HepG2 (cell line): ENCODE data around the gene ECHS1. TPM values are rescaled to one million over a fixed set of nuclear protein-coding genes. Genes with fewer than 3 reads are reported as not detected.

Experiments
- ATAC-seq: fragments of 200-7000 bp; cut with Tn5 transposase; 3 replicates; pipeline ENCODE4 v1.9.1; 2020; ENCODE audit warnings: mild to moderate bottlenecking, moderate library complexity
- BruUV-seq: library from RNA; stranded (reverse); fragments of 400-500 nt; replicated peaks from 2 replicates; lab custom pipeline; 2021; lab: Mats Ljungman, UMichigan
- CTCF ChIA-PET: fragments of 300-600 bp; formaldehyde crosslinking; extraction: SDS; loops from one replicate; lab custom pipeline; 2021; ENCODE audit warnings: low total read pairs, inconsistent platforms, low intra/inter-chr PET ratio; lab: Yijun Ruan, JAX
- POLR2A ChIA-PET: fragments of 350-600 bp; sonication (Branson Sonifier 250); formaldehyde crosslinking; loops from one replicate; lab custom pipeline; 2020; ENCODE audit warnings: antibody characterized with exemption, inconsistent platforms; lab: Yijun Ruan, JAX
- DNase-seq: peaks from one replicate; pipeline ENCODE4 v3.0.0-alpha.2; 2015; ENCODE audit warnings: low spot score
- FAIRE-seq: peaks from 3 replicates; lab custom pipeline; 2011; peaks lifted over from hg19 to GRCh38; lab: Jason Lieb, UNC
- H2AFZ ChIP-seq: one replicate; pipeline ENCODE4 v1.6.1; 2011; ENCODE audit warnings: low read length, inconsistent platforms
- H3K27ac ChIP-seq: fragments of 300-600 bp; 3 replicates; pipeline ENCODE4 v1.8.0; 2011; ENCODE audit warnings: mixed run types, mild to moderate bottlenecking, mixed read lengths, low read length, inconsistent platforms; ENCODE audit not compliant: insufficient read depth; ENCODE audit errors: extremely low read length
- H3K27me3 ChIP-seq, 2 experiments: fragments of 200-600 bp in 1 of 2; 2 replicates in 1 of 2; 3 replicates in 1 of 2; pipeline versions ENCODE4 v1.6.0 to v1.8.0; 2011; ENCODE audit warnings: low read length in 2 of 2, mild to moderate bottlenecking in 2 of 2, moderate library complexity in 2 of 2, inconsistent platforms in 1 of 2; ENCODE audit not compliant: insufficient read depth in 2 of 2, control insufficient read depth in 1 of 2
- H3K36me3 ChIP-seq, 2 experiments: fragments of 200-600 bp in 1 of 2; replicated peaks in 1 of 2; 2 replicates in 1 of 2; 3 replicates in 1 of 2; pipeline versions ENCODE4 v1.5.1 to v1.8.0; 2011; ENCODE audit warnings: low read length in 2 of 2, inconsistent platforms in 1 of 2; ENCODE audit not compliant: insufficient read depth in 2 of 2, control insufficient read depth in 1 of 2
- H3K4me1 ChIP-seq: 2 replicates; pipeline ENCODE4 v1.5.1; 2012; ENCODE audit warnings: low read length, inconsistent platforms; ENCODE audit not compliant: insufficient read depth
- H3K4me2 ChIP-seq: 2 replicates; pipeline ENCODE4 v1.6.0; 2011; ENCODE audit warnings: low read depth, low read length, inconsistent platforms
- H3K4me3 ChIP-seq, 3 experiments: fragments of 200-600 bp in 1 of 3; sonication (generic), shearing (Covaris generic) in 1 of 3; replicated peaks in 1 of 3; 2 replicates each; pipeline ENCODE4 v1.5.1; 2011 to 2016; ENCODE audit warnings: low read length in 3 of 3, inconsistent platforms in 2 of 3, low read depth in 2 of 3, mild to moderate bottlenecking in 2 of 3, control low read depth in 1 of 3, mixed read lengths in 1 of 3; ENCODE audit not compliant: insufficient read depth in 1 of 3
- H3K79me2 ChIP-seq: one replicate; pipeline ENCODE4 v1.6.1; 2011; ENCODE audit warnings: low read length, inconsistent platforms; ENCODE audit not compliant: insufficient read depth
- H3K9ac ChIP-seq: 2 replicates; pipeline ENCODE4 v1.6.0; 2011; ENCODE audit warnings: mild to moderate bottlenecking, low read depth, low read length, inconsistent platforms; ENCODE audit not compliant: insufficient read depth
- H3K9me3 ChIP-seq: 2 replicates; pipeline ENCODE4 v1.5.1; 2012; ENCODE audit warnings: mild to moderate bottlenecking, low read length
- H4K20me1 ChIP-seq: 2 replicates; pipeline ENCODE4 v1.6.0; 2011; ENCODE audit warnings: inconsistent platforms, mild to moderate bottlenecking, low read length, moderate library complexity; ENCODE audit not compliant: insufficient read depth
- HNRNPLL ChIP-seq: fragments of 200-400 bp; formaldehyde crosslinking; IDR thresholded peaks from 2 replicates; pipeline ENCODE4 v1.6.1; 2017; ENCODE audit warnings: mild to moderate bottlenecking, low read depth, low read length; ENCODE audit not compliant: poor library complexity, severe bottlenecking
- PLRG1 ChIP-seq: fragments of 450-650 bp; conservative IDR thresholded peaks from 2 replicates; pipeline ENCODE4 v1.6.1; 2016
- RBFOX2 ChIP-seq: fragments of 200-400 bp; formaldehyde crosslinking; IDR thresholded peaks from 2 replicates; pipeline ENCODE4 v1.6.1; 2017; ENCODE audit warnings: low read depth, mild to moderate bottlenecking, low read length
- RXRB ChIP-seq: IDR thresholded peaks from 2 replicates; pipeline ENCODE4 v1.6.1; 2016; ENCODE audit warnings: borderline replicate concordance, missing genetic modification reagents, missing compliant biosample characterization
- SP140L ChIP-seq: sonication (generic); formaldehyde crosslinking; IDR thresholded peaks from 2 replicates; pipeline ENCODE4 v1.4.0; 2020; ENCODE audit warnings: missing genetic modification reagents, borderline replicate concordance
- TFAP4 ChIP-seq: sonication (generic); IDR thresholded peaks from 2 replicates; pipeline ENCODE4 v1.6.1; 2016; ENCODE audit warnings: low read depth, borderline replicate concordance
- TOPORS ChIP-seq: sonication (generic); formaldehyde crosslinking; IDR thresholded peaks from 2 replicates; pipeline ENCODE4 v1.8.0; 2023; ENCODE audit warnings: mild to moderate bottlenecking, missing genetic modification reagents
- ZNF138 ChIP-seq: sonication (generic); formaldehyde crosslinking; IDR thresholded peaks from 2 replicates; pipeline ENCODE4 v1.5.0; 2020; ENCODE audit warnings: mild to moderate bottlenecking, low read depth, missing genetic modification reagents
- ZNF326 ChIP-seq: sonication (generic); formaldehyde crosslinking; IDR thresholded peaks from 2 replicates; pipeline ENCODE4 v1.4.0; 2020; ENCODE audit warnings: missing genetic modification reagents, borderline replicate concordance
- ZNF333 ChIP-seq: sonication (generic); formaldehyde crosslinking; IDR thresholded peaks from 2 replicates; pipeline ENCODE4 v1.4.0; 2020; ENCODE audit warnings: mild to moderate bottlenecking, missing genetic modification reagents, borderline replicate concordance
- ZNF33B ChIP-seq: sonication (generic); formaldehyde crosslinking; IDR thresholded peaks from 2 replicates; pipeline ENCODE4 v1.5.1; 2020; ENCODE audit warnings: mild to moderate bottlenecking, missing genetic modification reagents
- ZNF788 ChIP-seq: sonication (generic); formaldehyde crosslinking; IDR thresholded peaks from 2 replicates; pipeline ENCODE4 v1.5.0; 2020; ENCODE audit warnings: mild to moderate bottlenecking, missing genetic modification reagents, borderline replicate concordance
- ZNF790 ChIP-seq: sonication (generic); formaldehyde crosslinking; IDR thresholded peaks from 2 replicates; pipeline ENCODE4 v1.8.0; 2022; ENCODE audit warnings: missing genetic modification reagents, mild to moderate bottlenecking, borderline replicate concordance
- WGBS: methylation state at CpG from one replicate; pipeline ENCODE4 v1.1.6; 2017; ENCODE audit warnings: low lambda C conversion rate; 5-methylcytosine and 5-hydroxymethylcytosine counted together
- in situ Hi-C: cut with HindIII; loops from 2 replicates; pipeline ENCODE4 v1.10.0; 2017; ENCODE audit warnings: low pct_unique_long_range_greater_than_20kb; ENCODE audit not compliant: extremely low pct_ligation_motif_present
- intact Hi-C: fragments of 100-400 bp; cut with micrococcal nuclease; formaldehyde crosslinking; loops from one replicate; pipeline ENCODE4 v1.10.0; 2022; ENCODE audit not compliant: unreplicated experiment
- polyA plus RNA-seq, 8 experiments: library from polyadenylated mRNA; depleted of rRNA in 3 of 8; stranded (reverse) in 7 of 8; unstranded in 1 of 8; fragments of >200 nt; fragmentation: Illumina TruSeq in 4 of 8; extraction: Trizol in 4 of 8; gene quantifications; 2 replicates each; pipeline versions ENCODE4 v1.2.1 to v1.2.3, GENCODE V29; 2011 to 2016; ENCODE audit warnings: low read depth in 4 of 8, missing spikeins in 1 of 8, mixed read lengths in 1 of 8; ENCODE audit not compliant: insufficient read depth in 1 of 8
- total RNA-seq, 5 experiments: library from RNA; depleted of rRNA; stranded (reverse); fragments of >200 nt; fragmentation: Illumina TruSeq; extraction: Trizol; gene quantifications; 2 replicates each; pipeline ENCODE4 v1.2.3, GENCODE V29; 2016; ENCODE audit warnings: low read depth in 1 of 5

ECHS1 gene
- total and polyA plus RNA-seq, 2 of the 13 experiments (the other 11 are each of a cell fraction or from before 2014, with no cell fraction given) = 32.7 to 195 TPM

- in situ Hi-C loops = no loop called here
- Histone ChIP-seq H3K36me3 (no peaks in the 10 kb centered on the region), H3K4me3 (peak within 1 kb of the TSS; percentile 56 to 86 (median 72)), H3K27me3 (peaks cover 0 to 3% of the 10 kb centered on the region in 2 experiments; a peak in 2 of 5 replicates), H3K4me1 (peaks cover 20% of the 10 kb centered on the region), H3K27ac (peak within 1 kb of the TSS; percentile 82), H2AFZ (no peak within 1 kb of the TSS), H3K4me2 (peak within 1 kb of the TSS; percentile 93), H3K9ac (peak within 1 kb of the TSS; percentile 79), H3K79me2 (no peaks in the 10 kb centered on the region), H4K20me1 (no peaks in the 10 kb centered on the region), H3K9me3 (no peaks in the 10 kb centered on the region)
- TF ChIP-seq RBFOX2 (no peak), SP140L (CRISPR knock-in tag) (no peak), ZNF333 (CRISPR knock-in tag) (no peak), TOPORS (CRISPR knock-in tag) (no peak), PLRG1 (no peak), ZNF788 (no peak), ZNF790 (CRISPR knock-in tag) (no peak), ZNF33B (no peak), RXRB (CRISPR knock-in tag) (no peak), HNRNPLL (no peak), TFAP4 (no peak), ZNF138 (CRISPR knock-in tag) (no peak), ZNF326 (CRISPR knock-in tag) (no peak)
- CTCF ChIA-PET = no interaction called here
- FAIRE-seq (no peak), DNase-seq (no peak), ATAC-seq (peak; percentile 40)
- intact Hi-C loops = loop anchor here (10.0 kb wide), 1 partner anchor 54 kb away; no protein-coding TSS in a partner anchor
- no TSS peak for BruUV-seq
- WGBS = 67% methylated on average over 52 of the region's 78 CpGs
- POLR2A ChIA-PET = interaction anchor here (1.9 to 4.6 kb wide), 5 partner anchors 16 to 50 kb away, joined by 5 to 78 read pairs (median 21); partner anchors contain the start of genes FUOM, MTG1 and PRAP1
Observed at GRCh38 chr10:133379152-133379800, 6.1 kb upstream of the ECHS1 start, which contains the start of gene PAOX. Gene PAOX, plus strand, starts transcription at chr10:133379262. Its CDS starts 55 bp downstream, at chr10:133379317.
